NCI-H345 treated with DMSO at 0.1 percent for 48 hours (cell line): ENCODE data around the gene JPT1.
"Not testable (repeated sequence)": the region's sequence is repeated elsewhere in the genome, so short reads cannot be mapped to it uniquely, and the experiment has no call there.

ENCODE experiments used
- DNase-seq: peaks from one replicate; lab custom pipeline; 2025; ENCODE audit not compliant: unreplicated experiment; lab: John Stamatoyannopoulos, UW

Gene JPT1, protein sequence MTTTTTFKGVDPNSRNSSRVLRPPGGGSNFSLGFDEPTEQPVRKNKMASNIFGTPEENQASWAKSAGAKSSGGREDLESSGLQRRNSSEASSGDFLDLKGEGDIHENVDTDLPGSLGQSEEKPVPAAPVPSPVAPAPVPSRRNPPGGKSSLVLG

DNA sequence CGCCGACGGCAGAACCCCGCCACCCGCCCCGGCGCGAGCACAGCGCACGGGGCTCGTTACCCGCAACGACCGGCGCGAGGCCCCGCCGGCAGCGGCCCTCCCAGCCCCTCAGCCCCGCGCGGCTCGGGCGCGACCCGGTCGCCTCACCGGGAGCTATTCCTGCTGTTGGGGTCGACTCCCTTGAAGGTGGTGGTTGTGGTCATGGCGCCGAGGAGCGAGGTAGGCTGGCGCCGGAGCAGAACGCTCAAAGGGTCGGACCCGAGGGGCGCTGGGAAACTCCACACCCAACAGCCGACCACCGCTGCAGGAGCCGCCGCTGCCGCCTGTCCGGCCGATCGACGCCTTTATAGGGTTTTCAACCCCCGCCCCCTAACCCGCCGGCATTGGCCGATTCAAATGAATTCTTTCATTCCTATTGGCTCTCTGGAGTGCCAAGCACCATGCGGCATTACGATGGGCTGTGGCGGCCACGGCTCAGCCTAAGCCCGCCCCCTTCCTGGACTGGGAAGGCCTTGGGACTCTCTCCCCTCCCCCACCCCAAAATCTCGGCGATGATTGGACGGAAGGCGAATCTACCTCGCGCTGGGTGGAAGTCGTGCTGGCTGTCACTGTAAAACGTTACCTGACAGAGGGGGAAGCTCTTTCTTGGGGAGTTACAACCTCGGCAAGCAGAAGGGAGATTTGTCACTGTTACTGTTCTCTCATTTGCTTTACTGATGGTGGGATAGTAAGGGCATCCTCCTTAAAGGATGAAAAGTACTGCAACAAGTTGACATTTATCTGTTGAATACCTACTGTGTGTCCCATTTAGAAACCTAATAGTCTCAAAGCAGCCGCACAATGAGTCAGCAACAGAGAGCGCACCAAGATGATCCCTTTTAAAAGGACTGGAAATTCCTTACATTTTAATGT, at the start of gene JPT1:
Gene JPT1, minus strand, starts transcription at position 318 of the 912 bp plus-strand sequence. Its CDS starts 115 bp downstream, at position 203.
- DNase-seq: peak; percentile 99

DNA sequence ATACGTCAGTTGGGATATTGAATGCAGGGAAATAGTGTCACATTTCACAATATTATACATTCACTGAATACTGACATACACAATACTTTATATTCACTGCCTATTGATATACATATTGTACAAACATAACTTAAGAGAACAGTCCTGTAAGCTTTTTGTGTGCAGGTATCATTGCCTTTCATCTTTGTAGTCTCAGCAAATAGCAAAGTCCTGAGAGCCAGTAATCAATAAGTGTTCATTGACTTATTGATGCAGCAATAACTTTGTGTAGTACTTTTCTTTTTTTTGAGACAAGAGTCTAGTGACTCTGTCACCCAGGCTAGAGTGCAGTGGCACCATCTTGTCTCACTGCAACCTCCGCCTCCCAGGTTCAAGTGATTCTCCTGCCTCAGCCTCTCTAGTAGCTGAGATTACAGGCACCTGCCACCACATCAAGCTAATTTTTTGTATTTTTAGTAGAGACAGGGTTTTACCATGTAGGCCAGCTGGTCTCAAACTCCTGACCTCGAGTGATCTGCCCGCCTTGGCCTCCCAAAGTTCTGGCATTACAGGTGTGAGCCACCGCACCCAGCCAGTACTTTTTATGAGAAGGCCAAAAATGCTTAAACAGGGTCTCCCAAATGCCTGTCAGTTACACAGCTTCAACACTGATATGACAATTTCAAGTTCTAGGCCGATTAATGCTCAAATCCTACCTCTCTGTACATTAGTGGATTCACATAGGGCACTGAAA, 45.7 kb upstream of the JPT1 start:
- no peak for DNase-seq

DNA sequence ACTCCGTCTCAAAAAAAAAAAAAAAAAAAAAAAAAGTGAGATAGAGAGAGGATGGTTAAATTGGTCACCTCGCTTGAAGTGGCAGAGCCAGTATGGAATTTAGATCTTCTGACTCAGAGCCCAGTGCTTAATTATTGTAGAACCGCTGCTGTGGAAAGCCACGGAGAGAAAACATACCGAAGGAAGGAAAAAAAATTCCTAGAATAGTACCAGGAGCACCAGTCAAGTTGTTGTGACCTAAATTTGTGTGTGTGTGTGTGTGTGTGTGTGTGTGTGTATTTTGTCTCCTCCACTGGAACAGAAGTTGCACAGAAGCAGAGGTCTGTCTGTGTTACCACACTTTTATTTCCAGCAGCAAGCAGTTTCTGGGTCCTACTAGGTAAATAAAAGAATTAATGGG, 40.6 kb upstream of the JPT1 start:
- no peak for DNase-seq

DNA sequence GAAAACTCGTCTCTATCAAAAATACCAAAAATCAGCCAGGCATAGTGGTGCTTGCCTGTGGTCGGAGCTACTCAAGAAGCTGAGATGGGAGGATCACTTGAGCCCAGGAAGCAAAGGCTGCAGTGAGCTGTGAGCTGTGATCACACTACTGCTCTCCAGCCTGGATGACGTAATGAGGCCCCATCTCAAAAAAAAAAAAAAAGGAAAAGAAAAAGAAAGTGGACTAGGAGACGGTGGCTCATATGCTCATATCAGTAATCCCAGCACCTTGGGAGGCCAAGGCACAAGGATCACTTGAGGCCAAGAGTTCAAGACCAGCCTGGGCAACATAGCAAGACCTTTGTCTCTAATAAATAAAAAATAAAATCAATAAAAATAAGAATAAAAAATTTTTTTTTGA, 37.3 kb upstream of the JPT1 start:
- DNase-seq: no peak

DNA sequence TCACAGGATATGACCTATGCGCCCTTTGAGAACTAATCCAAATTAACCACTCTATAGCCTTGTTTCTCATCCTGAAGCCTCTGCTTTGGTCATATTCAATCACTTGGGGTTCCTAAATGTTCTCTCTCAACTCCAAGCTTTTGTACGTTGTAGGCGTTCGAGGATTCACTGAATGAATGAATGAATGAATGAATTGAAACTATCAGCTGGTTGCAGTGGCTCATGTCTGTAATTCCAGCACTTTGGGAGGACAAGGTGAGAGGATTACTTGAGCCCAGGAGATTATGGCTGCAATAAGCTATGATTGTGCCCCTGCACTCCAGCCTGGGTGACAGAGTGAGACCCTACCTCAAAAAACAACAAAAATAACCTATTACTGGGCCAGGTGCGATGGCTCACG, 34.3 kb upstream of the JPT1 start:
- DNase-seq: no peak

DNA sequence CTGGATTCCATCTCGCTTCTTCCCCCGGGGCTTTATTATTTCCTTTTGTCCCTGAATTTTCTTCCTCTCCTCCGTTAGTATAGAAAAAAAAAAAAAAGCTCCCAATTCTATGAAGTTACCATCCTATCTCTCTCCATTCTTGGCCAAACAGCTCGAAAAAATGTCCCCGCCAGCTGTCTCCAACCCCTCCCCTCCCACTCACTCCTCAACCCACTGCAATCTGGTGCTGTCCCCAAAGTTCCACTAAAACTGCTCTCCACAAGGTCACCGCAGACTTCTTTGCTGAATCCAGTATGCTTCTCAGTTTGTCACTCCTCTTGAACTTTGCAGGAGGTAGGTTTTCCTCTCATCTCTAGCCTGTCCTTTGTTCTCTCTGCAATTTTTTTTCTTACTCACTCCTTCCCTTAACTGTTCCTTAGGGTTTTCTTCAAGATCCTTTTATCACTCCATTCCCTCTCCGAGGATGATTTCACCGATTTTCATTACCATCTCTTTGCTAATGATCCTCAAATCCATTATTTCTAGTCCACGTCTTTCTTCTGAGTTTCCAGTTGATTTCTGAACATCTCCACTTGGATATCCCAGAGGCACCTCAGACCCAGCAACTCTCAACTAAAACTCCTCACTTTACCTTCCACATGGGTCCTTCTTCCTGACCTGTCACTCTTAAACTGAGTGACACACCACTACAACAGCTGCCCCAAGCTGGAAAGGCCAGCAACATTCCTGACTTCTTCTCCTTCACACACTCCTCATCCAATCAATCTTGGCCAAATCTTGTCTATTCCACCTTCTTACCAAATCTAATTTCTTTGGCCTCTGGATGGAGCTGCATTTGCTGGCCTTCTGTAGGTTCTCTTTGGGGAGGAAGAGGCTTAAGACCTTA, 29.9 kb upstream of the JPT1 start:
- DNase-seq: no peak

DNA sequence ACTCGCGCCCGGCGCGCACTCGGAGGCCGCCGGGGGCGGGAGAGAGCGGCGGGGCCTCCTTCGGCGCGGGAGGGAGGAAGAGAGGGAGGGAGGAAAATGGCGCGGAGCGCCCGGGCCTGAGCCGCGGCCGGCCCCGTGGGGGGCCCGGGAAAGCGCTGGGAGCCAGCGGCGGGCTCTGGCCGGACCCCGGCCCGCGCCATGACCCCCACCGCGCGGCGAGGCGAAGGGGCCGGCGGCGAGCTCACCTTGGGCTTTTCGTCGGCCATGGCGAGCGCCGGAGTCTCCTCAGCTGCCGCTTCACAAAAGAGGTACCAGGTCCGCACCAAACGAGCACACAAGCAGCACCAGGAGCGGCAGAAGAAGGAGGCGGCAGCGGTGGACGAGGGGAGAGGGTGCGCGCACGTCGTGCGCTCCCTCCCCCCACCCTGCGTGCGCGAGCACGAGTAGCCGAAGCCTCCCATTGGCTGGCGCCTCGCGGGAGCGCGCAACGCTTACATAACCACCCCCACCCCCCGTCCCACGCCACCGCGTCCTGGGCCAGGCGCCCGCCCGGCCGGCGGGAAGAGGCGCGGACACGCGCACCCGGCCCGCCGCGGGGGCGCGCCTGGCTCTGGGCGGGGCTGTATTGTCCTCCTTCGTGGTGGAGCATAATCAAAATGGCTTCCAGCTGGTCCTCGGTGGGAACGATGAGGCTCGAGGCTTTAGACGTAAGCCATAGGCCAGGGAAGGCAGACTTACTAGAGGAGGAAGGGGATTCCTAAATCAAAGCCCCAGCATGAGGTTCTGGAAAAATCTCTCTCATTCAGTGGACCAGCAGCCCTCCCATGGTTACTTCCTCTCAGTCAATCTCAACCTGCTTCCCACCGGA, 28.5 kb upstream of the JPT1 start, which contains the start of gene SUMO2:
Gene SUMO2, minus strand, starts transcription at position 391 of the 868 bp plus-strand sequence. Its CDS starts 125 bp downstream, at position 266.
- peak; percentile 93 for DNase-seq

DNA sequence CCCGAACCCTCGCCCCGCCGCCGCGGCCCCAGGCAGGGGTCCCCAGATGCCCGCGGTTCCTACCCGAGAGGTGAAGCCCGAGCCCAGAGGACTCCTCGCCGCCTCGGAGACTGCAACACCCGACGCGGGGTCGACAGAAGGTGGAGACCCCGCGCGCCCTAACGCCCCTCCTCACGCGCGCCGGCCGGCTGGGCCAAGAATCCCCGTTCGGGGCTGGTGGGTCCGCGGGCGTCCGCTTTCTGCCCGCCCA, 27.9 kb upstream of the JPT1 start:
- DNase-seq: no peak

DNA sequence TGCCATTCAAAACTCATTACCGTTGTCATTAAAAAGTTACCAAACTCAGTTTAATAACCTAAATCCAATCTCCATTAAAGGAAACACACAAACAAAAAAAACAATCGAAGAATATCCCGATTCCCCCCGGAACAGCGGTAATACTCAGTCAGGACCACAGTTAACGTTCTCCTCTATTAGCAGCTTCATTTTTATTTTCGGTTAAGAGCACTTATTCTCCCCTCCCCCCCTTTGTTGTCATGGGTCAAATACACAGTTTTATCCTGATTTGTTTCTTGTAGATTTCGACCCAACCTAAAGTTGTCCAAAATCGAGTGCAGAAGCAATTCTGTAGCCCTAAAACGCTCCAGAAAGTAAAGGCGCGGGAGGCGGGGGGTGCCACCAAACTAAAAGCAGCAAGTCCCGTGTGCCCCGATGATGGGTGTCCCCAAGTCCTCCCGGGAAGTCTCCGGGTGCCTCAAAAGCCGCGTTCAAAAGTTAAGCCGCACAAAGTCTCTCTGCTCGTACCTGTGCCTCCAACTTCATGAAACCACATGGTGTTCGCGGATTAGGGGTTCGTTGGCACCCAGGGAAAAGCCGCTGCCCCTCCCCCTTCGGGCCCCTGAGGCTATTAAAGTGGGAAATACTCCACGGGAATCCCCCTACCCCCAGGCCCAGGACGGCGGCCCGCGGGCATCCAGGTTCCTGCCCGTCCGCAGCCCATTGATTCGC, 27.5 kb upstream of the JPT1 start:
- DNase-seq: no peak

DNA sequence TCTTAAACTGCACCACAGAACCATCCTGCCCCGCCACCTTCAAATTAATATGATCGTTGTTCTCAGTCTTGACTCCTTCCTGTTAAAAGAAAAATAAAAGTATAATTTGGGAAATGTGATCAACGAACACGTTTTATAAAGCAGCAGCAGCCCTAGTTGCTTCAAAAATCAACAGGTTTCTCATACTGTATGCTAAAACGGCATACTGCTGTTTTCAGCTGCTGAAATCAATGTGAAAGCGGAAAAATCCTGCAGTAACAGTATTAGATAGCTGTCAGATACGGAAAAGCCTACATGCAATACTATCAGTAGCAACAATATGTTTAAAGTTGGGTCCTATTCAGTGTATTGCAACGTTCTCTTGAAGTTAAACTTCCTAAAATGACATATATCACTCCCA, 26.8 kb upstream of the JPT1 start:
- no peak for DNase-seq

DNA sequence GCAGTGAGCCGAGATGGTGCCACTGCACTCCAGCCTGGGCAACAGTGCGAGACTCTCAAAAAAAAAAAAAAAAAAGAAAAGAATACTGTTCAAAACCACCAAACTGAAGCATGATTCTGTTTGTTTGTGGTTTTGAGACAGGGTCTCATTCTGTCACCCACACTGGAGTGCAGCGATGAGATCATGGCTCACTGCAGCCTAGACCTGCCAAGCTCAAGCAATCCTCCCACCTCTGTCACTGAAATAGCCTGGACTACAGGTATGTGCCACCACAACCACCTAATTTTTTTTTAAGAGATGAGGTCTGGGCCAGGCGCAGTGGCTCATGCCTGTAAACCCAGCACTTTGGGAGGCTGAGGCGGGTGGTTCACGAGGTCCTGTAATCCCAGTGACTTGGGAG, 24.1 kb upstream of the JPT1 start:
- DNase-seq: no peak

DNA sequence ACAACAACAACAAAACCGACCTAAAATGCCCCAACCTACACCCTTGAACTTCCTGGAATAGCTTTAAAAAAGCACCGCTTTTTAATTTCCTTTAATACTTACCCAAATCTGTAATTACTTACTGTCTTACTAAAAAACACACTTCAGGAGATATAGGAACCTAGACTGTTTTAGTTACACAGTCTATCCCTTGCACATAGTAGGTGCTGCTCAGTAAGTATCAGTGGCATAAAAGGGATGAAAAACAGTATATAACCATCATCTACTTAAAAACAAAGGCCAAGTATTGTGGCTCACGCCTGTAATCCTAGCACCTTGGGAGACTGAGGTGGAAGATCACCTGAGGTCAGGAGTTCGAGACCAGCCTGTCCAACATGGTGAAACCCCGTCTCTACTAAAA, 22.3 kb upstream of the JPT1 start:
- DNase-seq: no peak

DNA sequence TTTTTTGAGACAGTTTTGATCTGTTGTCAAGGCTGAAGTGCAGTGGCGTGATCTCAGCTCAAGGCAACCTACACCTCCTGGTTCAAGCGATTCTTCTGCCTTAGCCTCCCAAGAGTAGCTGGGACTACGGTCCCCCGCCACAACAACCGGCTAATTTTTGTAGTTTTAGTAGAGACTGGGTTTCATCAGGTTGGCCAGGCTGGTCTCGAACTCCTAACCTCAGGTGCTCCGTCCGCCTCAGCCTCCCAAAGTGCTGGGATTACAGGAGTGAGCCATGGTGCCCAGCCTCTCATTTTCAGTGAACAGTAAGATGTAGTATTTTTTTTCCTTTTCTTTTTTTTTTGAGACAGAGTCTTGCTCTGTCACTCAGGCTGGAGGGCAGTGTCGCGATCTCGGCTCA, 20.7 kb upstream of the JPT1 start:
- no peak for DNase-seq

DNA sequence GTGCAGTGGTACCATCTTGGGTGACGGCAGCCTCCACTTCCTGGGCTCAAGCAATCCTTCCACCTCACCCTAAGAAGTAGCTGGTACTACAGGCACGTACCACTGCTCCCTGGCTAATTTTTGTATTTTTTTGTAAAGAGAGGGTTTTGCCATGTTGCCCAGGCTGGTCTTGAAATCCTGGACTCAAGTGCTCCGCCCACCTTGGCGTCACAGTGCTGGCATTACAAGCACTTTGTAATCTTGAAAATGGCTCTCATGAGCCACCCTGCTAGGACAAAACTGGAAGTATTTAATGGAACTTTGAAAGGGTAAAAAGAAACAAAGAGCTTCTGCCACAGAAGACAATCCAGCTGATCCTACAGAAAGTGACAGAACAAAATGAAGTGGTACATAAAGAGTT, 19.2 kb upstream of the JPT1 start:
- no peak for DNase-seq

DNA sequence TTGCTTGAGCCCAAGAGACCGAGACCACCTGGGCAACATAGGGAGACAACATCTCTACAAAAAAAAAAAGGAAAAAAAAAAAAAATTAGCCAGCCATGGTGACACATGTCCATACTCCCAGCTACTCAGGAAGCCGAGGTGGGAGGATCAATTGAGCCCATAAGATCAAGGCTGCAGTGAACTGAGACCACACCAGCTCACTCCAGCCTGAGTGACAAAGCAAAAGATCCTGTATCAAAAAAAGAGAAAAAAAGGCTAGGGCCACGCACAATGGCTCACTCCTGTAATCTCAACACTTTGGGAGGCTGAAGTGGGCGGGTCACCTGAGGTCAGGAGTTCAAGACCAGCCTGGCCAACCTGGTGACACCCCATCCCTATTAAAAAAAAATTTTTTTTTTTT, 14.7 kb upstream of the JPT1 start:
- DNase-seq: no peak

DNA sequence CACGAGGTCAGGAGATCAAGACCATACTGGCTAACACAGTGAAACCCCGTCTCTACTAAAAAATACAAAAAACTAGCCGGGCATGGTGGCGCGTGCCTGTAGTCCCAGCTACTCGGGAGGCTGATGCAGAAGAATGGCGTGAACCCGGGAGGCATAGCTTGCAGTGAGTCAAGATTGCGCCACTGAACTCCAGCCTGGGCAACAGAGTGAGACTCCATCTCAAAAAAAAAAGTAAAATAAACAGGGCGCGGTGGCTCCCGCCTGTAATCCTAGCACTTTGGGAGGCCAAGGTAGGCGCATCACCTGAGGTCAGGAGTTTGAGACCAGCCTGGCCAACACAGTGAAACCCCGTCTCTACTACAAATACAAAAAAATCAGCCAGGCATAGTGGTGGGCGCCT, 10.3 kb upstream of the JPT1 start:
- not testable (repeated sequence) for DNase-seq

DNA sequence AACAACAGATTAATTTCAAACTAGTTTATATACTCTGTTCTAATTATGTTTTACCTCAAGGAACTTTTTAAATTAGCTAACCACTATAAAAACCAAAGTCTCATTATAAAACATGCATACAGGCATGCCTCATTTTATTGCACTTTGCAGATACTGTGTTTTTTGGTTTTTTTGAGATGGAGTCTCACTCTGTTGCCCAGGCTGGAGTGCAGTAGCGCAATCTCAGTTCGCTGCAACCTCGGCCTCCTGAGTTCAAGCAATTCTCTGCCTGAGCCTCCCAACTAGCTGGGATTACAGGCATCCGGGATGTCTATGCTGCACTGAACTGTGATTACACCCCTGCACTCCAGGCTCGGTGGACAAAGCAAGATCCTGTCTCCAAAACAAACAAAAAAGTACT, 8.8 kb upstream of the JPT1 start:
- no peak for DNase-seq

DNA sequence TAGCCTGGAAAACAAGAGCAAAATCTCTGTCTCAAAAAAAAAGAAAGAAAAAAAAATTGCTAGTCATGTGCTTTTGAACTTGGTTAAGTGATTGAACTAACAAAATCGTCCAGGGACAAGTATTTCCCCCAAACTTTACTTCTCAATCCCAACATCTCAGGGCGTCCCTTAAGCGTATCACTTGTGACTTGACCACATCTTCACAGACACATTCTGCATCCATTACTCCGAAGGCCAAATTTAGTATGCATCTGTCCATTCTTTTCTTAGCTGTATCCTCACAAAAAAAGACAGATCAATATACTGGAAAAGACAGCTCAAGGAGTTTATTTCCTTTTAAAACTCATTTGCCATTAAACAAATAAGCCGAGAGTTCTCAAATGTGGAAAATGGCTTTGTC, 5.9 kb upstream of the JPT1 start:
- no peak for DNase-seq

DNA sequence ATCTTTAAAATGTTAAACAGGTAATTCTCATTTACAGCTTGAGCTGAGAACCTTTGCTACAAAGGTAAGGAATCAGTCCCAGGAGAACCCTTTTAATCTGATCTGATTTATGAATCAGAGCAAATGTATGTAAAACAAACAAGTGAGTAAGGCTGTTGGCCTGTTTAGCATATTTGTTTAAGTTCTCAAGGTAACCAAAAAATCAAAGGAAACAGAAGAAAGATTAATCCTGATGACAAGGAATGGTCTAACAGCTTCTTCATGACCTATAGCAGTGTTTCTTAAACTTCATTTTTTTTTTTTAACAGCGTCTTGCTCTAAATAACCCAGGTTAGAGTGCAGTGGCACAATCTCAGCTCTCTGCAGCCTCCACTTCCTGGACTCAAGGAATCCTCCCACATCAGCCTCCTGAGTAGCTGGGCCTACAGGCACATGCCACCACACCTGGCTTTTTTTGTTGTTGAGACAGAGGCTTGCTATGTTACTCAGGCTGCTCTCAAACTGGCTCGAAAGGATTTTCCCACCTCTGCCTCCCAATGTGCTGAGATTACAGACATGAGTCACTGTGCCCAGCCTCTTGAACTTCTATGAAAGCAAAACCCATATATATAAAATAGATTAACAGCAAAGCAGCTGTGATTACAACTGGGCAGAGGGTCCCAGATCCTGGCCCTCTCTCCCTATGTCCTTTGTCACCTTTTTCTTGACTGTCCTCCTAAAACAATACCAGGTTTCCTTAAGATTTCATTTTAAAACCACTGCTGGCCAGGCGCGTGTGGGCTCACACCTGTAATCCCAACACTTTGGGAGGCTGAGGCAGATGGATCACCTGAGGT, 5.1 kb upstream of the JPT1 start:
- no peak for DNase-seq
